Caco-2 (cell line): ENCODE data around the gene PPP1R13B. TPM values are rescaled to one million over a fixed set of nuclear protein-coding genes. Genes with fewer than 3 reads are reported as not detected.
A peak's percentile ranks its signal among the peaks of the same experiment; 100 is the strongest.

ENCODE experiments used
- BruUV-seq: library from RNA; stranded (reverse); fragments of 400-500 nt; replicated peaks from 2 replicates; lab custom pipeline; 2021; lab: Mats Ljungman, UMichigan
- CTCF ChIA-PET: fragments of 300-600 bp; sonication (Branson Sonifier 250); formaldehyde crosslinking; loops from one replicate; lab custom pipeline; 2022; ENCODE audit warnings: antibody characterized with exemption; lab: Charles Lee
- POLR2A ChIA-PET: fragments of 300-600 bp; sonication (Branson Sonifier 250); formaldehyde crosslinking; loops from one replicate; lab custom pipeline; 2022; ENCODE audit warnings: antibody characterized with exemption; lab: Charles Lee
- DNase-seq, 2 experiments: peaks; one replicate each; pipeline versions ENCODE4 v3.0.0 to v3.0.0-alpha.2; 2020 to 2022
- H3K27me3 ChIP-seq: replicated peaks from 2 replicates; pipeline ENCODE4 v1.6.0; 2011; ENCODE audit warnings: low read length; ENCODE audit not compliant: control insufficient read depth, insufficient read depth
- H3K36me3 ChIP-seq: 2 replicates; pipeline ENCODE4 v1.5.1; 2011; ENCODE audit warnings: low read length; ENCODE audit not compliant: control insufficient read depth, insufficient read depth
- H3K4me1 ChIP-seq: fragments of 250-450 bp; sonication (Bioruptor Pico); 2 replicates; pipeline ENCODE4 v1.5.1; 2020; ENCODE audit warnings: mild to moderate bottlenecking
- H3K4me3 ChIP-seq: 2 replicates; pipeline ENCODE4 v1.5.1; 2011; ENCODE audit warnings: low read depth, mild to moderate bottlenecking, control low read depth, low read length
- H3K9me3 ChIP-seq: fragments of 250-450 bp; sonication (Bioruptor Pico); 2 replicates; pipeline ENCODE4 v1.5.1; 2020; ENCODE audit warnings: mild to moderate bottlenecking, moderate library complexity
- H3K27ac Mint-ChIP-seq: one replicate; pipeline ENCODE4 v1.8.0; 2022; ENCODE audit warnings: mixed read lengths; ENCODE audit not compliant: unreplicated experiment
- H3K27me3 Mint-ChIP-seq: one replicate; pipeline ENCODE4 v1.8.0; 2022; ENCODE audit warnings: mixed read lengths; ENCODE audit not compliant: insufficient read depth, unreplicated experiment
- H3K36me3 Mint-ChIP-seq: one replicate; pipeline ENCODE4 v1.8.0; 2022; ENCODE audit warnings: mild to moderate bottlenecking, mixed read lengths; ENCODE audit not compliant: insufficient read depth, unreplicated experiment
- H3K4me1 Mint-ChIP-seq: one replicate; pipeline ENCODE4 v1.8.0; 2022; ENCODE audit warnings: low read depth, mixed read lengths; ENCODE audit not compliant: unreplicated experiment
- H3K4me3 Mint-ChIP-seq: one replicate; pipeline ENCODE4 v1.8.0; 2022; ENCODE audit warnings: mild to moderate bottlenecking, moderate library complexity, mixed read lengths; ENCODE audit not compliant: unreplicated experiment
- H3K9me3 Mint-ChIP-seq: one replicate; pipeline ENCODE4 v1.8.0; 2022; ENCODE audit warnings: mixed read lengths; ENCODE audit not compliant: unreplicated experiment
- CTCF ChIP-seq, 2 experiments: fragments of 200-600 bp in 1 of 2; IDR thresholded peaks; 1 replicate in 1 of 2; 2 replicates in 1 of 2; pipeline versions ENCODE4 v1.5.1 to v1.8.0; 2011 to 2022; ENCODE audit warnings: antibody characterized with exemption in 1 of 2, control low read depth in 1 of 2, inconsistent platforms in 1 of 2, low read depth in 1 of 2, low read length in 1 of 2, mild to moderate bottlenecking in 1 of 2, moderate library complexity in 1 of 2; ENCODE audit not compliant: insufficient read depth in 1 of 2, severe bottlenecking in 1 of 2, unreplicated experiment in 1 of 2
- intact Hi-C: fragments of 100-400 bp; cut with micrococcal nuclease; formaldehyde crosslinking; loops from one replicate; pipeline ENCODE4 v1.10.0; 2022; ENCODE audit not compliant: unreplicated experiment
- total RNA-seq: library from RNA; stranded (reverse); gene quantifications from 2 replicates; pipeline ENCODE4 v1.2.3, GENCODE V29; 2022

PPP1R13B gene
- total RNA-seq, 1 experiment from 2014 or later: 15.8 TPM

GRCh38 chr14:103703433-103704385 is 143.7 kb downstream of the PPP1R13B start:
- Mint-ChIP-seq H3K36me3 (peaks cover 74% of the 10 kb centered on the region), H3K9me3 (no peaks in the 10 kb centered on the region), H3K4me1 (no peaks in the 10 kb centered on the region), H3K4me3 (no peak overlapping the region), H3K27ac (peak overlapping the region; percentile 44), H3K27me3 (no peaks in the 10 kb centered on the region)
- ChIA-PET CTCF (no interaction called here), POLR2A (interaction anchor here (0.6 kb wide), 1 partner anchor 166 kb away, joined by 3 read pairs; no protein-coding TSS in a partner anchor)
- BruUV-seq: no TSS peak
- Histone ChIP-seq H3K27me3 (no peaks in the 10 kb centered on the region), H3K4me1 (no peaks in the 10 kb centered on the region), H3K4me3 (no peak overlapping the region), H3K9me3 (no peaks in the 10 kb centered on the region), H3K36me3 (no peaks in the 10 kb centered on the region; the same call in 1 of the 2 replicates)
- intact Hi-C loops: no loop called here
- no peak for TF ChIP-seq CTCF (IDR thresholded peaks at IDR 0.05; ENCODE audit: insufficient read depth in 1 of 2, low read depth in 1 of 2, low read length in 1 of 2, severe bottlenecking in 1 of 2, unreplicated experiment in 1 of 2)
- DNase-seq: no peak

GRCh38 chr14:103702497-103703432 is 144.6 kb downstream of the PPP1R13B start:
- Mint-ChIP-seq H3K9me3 (no peaks in the 10 kb centered on the region), H3K27me3 (no peaks in the 10 kb centered on the region), H3K4me1 (no peaks in the 10 kb centered on the region), H3K36me3 (peaks cover 74% of the 10 kb centered on the region), H3K4me3 (no peak overlapping the region), H3K27ac (peak overlapping the region; percentile 6)
- Histone ChIP-seq H3K27me3 (no peaks in the 10 kb centered on the region), H3K4me1 (no peaks in the 10 kb centered on the region), H3K9me3 (no peaks in the 10 kb centered on the region), H3K36me3 (no peaks in the 10 kb centered on the region; the same call in 1 of the 2 replicates), H3K4me3 (no peak overlapping the region)
- no TSS peak for BruUV-seq
- no peak for TF ChIP-seq CTCF (IDR thresholded peaks at IDR 0.05; ENCODE audit: insufficient read depth in 1 of 2, low read depth in 1 of 2, low read length in 1 of 2, severe bottlenecking in 1 of 2, unreplicated experiment in 1 of 2)
- intact Hi-C loops: no loop called here
- ChIA-PET CTCF (no interaction called here), POLR2A (no interaction called here)
- DNase-seq: no peak

GRCh38 chr14:103702095-103702494 is 145.3 kb downstream of the PPP1R13B start:
- intact Hi-C loops: no loop called here

More at GRCh38 chr14:103702095-103702494, 145.3 kb downstream of the PPP1R13B start:
- POLR2A ChIA-PET: no interaction called here
- no peaks in the 10 kb centered on the region for H3K27me3 Mint-ChIP-seq
- H3K4me1 ChIP-seq: no peaks in the 10 kb centered on the region
- no peaks in the 10 kb centered on the region for H3K9me3 ChIP-seq
- H3K36me3 ChIP-seq: no peaks in the 10 kb centered on the region; the same call in 1 of the 2 replicates
- TF ChIP-seq CTCF (IDR thresholded peaks at IDR 0.05; ENCODE audit: insufficient read depth in 1 of 2, low read depth in 1 of 2, low read length in 1 of 2, severe bottlenecking in 1 of 2, unreplicated experiment in 1 of 2): no peak
- DNase-seq: no peak
- H3K27me3 ChIP-seq: no peaks in the 10 kb centered on the region
- H3K27ac Mint-ChIP-seq: peak overlapping the region; percentile 6
- no peak overlapping the region for H3K4me3 ChIP-seq
- no peak overlapping the region for H3K4me3 Mint-ChIP-seq
- no peaks in the 10 kb centered on the region for H3K9me3 Mint-ChIP-seq
- CTCF ChIA-PET: no interaction called here
- H3K4me1 Mint-ChIP-seq: no peaks in the 10 kb centered on the region
- peaks cover 80% of the 10 kb centered on the region for H3K36me3 Mint-ChIP-seq
- no TSS peak for BruUV-seq
